Right ventricle myocardium superior (tissue), 1 donor: ENCODE results near the gene KIF25. TPM values are rescaled to one million over a fixed set of nuclear protein-coding genes. Genes with fewer than 3 reads are reported as not detected.
A peak's percentile ranks its signal among the peaks of the same experiment; 100 is the strongest.
"Not testable (repeated sequence)": the region's sequence is repeated elsewhere in the genome, so short reads cannot be mapped to it uniquely, and the experiment has no call there.

Experiments
- ATAC-seq: fragments of 200-7000 bp; cut with Tn5 transposase; one replicate; pipeline ENCODE4 v1.9.1; 2020; ENCODE audit warnings: mild to moderate bottlenecking; ENCODE audit not compliant: poor library complexity
- DNase-seq: peaks from one replicate; pipeline ENCODE4 v3.0.0-alpha.2; 2020
- intact Hi-C: fragments of 100-400 bp; cut with DNase I; formaldehyde crosslinking; loops from one replicate; pipeline ENCODE4 v1.11.2; 2022
- total RNA-seq: library from RNA; stranded (reverse); fragmentation: NEBNext Ultra II Directional; extraction: Animal tissue kit (Norgen Biotek cat#: 25700); gene quantifications from one replicate; pipeline ENCODE4 v1.2.1, GENCODE V29; 2021
- donor health status: DM: no; HTN: yes; CAD: no; lungs with severe emphysema.

The KIF25 gene
- total RNA-seq, 1 donor from 2014 or later, result 0.35 TPM

DNA sequence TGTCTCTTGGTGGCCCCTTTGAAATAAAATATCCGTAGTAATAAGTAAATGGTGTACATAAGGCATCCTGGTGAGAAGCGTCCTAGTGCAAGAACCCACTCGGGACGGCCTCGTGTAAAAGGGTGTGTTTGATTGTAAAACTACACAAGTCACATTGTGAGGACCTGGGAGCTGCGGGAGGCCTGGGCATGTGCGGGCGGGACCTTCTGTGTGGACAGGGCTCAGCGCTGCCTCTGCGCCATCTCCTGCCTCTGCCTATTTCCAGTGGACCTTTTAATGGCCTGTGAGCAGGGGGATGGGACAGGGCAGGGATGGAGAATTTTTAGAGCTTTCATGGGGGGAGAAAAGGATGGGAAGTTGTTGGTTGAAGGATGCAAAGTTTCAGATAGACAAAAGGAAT, 25.3 kb upstream of the KIF25 start:
- ATAC-seq (no peak), DNase-seq (no peak)

DNA sequence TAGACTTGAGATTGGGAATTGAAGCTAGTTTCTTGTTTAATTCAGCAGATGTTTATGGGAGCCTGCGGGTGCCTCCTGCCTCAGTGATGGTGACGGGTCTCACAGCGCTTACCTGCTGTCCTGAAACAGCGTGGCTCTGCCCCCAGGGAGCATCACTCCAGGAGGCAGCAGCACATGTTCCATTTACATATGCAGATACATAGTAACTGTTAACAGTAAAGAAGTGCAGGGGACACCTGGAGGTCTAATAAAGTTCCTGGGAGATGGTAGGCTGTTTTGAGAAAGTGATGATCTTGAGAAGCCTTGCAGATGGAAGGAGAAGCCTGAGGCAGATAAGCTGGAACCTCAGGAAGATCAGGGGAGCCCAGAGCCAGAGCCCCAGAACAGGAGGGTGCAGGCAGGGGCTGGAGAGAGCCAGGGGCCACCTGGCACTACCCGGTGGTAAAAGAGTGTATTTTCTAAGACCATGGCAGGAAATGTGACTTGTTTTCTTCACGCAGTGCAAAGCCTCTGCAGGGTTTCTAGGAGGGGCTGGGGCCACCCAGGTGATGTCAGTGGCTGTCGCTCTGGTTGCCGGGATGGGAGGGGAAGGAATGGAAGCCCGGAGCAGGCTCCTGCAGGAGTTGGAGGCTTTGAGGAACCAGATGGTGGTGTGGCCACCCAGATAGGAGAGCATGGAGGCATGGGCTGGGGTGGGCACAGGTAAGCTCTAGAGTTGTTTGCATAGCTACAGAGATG, 24.2 kb upstream of the KIF25 start:
- intact Hi-C loops, result no loop called here
- ATAC-seq (no peak), DNase-seq (no peak)

More for the DNA sequence above, 25.3 kb upstream of the KIF25 start:
- intact Hi-C loops, result no loop called here

DNA sequence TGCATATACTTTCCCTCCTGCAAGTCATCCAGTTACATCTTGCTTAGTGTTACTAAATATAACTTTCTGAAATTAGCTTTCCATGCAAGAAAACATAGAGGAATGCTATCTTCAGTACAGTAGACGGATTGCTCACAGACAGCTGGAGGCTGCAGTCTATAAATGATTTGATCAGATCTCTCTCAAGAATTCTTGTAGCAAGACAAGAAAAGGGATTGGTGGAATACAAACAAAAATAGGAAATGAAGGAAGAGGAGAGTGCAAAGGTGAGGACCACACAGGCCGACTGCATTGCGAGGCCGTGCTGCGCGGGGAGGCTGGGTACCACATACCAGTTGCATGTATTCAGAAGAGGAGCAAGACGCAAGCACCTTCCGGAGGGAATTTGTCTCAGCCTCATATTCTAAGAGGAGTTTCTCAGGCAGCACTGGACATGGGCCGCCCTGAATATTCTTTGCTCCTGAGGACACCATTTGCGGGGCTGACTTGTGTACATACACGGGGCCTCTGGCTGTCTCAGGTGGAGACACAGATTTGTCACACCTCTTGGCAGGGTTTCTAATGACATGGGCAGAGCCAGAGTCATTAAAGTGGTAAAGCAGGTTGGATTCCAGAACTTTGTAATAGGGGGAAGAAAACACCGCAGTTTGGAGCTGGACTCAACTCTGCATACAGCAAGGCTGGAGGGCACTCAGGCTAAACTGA, 22.7 kb upstream of the KIF25 start:
- peak; percentile 25 for ATAC-seq
- DNase-seq, result no peak
- intact Hi-C loops, result no loop called here

DNA sequence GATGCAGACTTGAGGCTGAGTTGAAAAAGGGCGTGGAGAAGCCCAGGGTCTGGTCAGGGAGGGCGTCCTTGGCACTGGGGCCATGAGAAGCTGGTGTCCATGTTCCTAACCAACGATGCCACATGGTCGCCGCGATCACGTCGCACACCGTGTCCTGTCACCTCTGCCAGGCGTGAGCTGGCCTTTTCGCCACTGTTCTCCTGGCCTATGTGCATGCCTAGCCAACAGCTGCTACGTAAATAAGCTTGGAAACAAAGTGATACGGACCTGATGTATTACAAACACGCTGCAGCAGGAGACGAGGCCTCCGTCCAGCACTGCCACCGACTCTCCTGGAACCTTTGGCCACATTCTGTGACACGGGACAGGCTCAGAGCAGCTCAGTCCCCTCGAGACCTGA, 22.0 kb upstream of the KIF25 start:
- intact Hi-C loops, result no loop called here
- ATAC-seq (no peak), DNase-seq (no peak)

DNA sequence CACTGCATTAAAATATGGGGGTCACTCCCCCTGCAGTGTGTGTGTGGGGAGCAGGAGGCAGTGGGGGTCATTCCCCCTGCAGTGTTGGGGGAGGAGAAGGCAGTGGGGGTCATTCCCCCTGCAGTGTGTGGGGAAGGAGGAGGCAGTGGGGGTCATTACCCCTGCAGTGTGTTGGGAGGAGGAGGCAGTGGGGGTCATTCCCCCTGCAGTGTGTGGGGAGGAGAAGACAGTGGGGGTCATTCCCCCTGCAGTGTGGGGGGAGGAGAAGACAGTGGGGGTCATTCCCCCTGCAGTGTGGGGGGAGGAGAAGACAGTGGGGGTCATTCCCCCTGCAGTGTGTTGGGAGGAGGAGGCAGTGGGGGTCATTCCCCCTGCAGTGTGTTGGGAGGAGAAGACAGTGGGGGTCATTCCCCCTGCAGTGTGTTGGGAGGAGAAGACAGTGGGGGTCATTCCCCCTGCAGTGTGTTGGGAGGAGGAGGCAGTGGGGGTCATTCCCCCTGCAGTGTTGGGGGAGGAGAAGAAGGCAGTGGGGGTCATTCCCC, 21.3 kb upstream of the KIF25 start:
- DNase-seq, intact Hi-C loops, ATAC-seq: not testable (repeated sequence)

DNA sequence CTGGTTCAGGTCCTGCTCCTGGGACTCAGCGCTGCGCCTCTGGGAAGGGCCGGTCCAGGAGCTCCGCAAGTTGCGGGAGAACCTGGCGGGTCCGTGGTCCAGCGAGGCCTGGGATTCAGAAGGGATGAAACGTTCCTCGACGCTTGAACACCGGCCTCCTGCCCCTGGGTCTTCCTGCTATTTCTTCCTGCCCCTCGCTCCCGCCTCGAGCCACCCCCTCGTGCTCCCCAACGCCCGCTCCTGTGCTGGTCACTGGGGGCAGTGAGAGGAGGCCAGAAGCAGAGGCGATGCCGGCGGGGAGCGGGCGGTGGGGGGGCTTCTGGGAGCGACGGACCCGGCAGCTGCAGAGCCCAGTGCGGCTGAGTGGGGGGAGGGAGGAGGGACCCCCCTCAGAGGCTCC, 20.8 kb upstream of the KIF25 start:
- DNase-seq (no peak), ATAC-seq (no peak)
- intact Hi-C loops, result no loop called here

DNA sequence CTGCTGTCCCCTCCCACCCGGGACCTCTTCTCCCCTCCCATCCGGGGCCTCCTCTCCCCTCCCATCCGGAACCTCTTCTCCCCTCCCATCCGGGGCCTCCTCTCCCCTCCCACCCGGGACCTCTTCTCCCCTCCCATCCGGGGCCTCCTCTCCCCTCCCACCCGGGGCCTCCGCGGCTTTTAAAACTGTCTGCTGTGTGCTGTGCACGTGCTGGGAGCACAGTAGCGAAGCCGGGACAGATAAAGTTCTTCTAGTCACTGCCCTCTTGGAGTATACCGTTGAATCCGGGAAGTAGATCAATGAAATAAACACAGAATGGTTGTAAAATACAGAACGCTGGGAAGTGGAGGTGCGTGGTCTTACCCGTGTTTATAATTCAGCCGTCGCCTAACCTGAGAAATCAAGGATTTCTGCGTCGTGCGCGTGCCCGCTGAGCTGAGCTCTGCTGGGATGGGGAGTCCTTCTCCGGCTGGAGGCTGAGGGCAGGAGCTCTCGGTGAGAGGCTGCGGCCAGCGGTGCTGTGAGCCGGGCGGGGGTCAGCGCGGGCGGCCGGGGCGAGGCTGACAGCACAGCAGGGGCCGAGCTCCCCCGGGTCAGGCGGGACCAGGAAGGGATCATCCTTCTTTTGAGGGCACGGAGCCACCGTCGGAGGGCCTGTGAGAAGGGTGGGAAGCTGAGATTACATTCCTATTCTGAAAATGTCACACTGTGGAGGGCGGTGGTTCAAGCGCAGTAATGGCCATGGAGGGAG, 19.6 kb upstream of the KIF25 start:
- ATAC-seq (no peak), DNase-seq (no peak)
- intact Hi-C loops, result no loop called here

DNA sequence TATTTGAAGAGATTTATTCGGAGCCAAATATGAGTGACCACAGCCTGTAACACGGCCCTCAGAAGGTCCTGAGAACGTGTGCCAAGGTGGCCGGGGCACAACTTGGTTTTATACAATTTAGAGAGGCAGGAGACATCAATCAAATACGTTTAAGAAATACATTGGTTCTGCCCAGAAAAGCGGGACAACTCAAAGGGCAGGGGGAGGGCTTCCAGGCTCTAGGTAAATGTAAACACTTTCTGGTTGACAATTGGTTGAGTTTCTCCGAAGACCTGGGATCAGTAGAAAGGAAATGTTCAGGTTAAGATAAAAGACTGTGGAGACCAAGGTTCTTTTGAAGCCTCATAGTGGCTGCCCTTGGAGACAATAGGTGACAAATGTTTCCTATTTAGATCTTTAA, 18.9 kb upstream of the KIF25 start:
- ATAC-seq, result no peak
- intact Hi-C loops, result no loop called here

DNA sequence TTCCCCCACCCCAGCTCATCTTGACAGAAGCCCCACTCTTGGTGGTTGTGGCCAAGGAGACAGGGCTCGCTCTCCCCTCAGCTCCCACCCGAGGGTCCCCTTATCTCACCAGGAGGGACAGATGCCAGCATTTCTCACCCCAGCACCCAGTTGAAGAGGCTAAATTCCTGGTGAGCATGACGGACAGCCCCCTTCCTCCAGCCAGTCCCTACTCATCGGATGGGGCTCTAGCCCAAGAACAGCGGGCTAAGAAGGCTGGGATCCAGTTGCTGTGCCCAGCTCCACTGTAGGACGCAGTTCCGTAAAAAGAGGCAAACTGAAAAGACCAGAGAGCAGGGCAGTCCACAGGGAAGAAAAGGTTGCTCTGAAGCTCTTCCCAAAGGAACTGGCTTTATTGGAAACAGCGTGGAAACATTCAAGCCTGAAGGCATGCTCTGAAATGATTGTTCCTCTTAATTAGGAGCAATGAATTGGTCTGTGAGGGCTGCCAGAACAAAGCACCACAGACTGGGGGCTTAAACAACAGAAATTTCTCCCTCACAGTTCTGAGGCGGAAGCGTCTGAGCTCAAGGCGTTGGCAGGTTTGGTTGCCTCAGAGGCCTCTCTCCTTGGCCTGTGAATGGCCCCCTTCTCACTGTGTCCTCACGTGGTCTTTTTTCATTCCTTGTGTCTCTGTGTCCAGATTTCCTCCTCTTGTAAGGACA, 17.9 kb upstream of the KIF25 start:
- no peak for DNase-seq
- no peak for ATAC-seq
- intact Hi-C loops, result no loop called here

More for the DNA sequence above, 18.9 kb upstream of the KIF25 start:
- no peak for DNase-seq

DNA sequence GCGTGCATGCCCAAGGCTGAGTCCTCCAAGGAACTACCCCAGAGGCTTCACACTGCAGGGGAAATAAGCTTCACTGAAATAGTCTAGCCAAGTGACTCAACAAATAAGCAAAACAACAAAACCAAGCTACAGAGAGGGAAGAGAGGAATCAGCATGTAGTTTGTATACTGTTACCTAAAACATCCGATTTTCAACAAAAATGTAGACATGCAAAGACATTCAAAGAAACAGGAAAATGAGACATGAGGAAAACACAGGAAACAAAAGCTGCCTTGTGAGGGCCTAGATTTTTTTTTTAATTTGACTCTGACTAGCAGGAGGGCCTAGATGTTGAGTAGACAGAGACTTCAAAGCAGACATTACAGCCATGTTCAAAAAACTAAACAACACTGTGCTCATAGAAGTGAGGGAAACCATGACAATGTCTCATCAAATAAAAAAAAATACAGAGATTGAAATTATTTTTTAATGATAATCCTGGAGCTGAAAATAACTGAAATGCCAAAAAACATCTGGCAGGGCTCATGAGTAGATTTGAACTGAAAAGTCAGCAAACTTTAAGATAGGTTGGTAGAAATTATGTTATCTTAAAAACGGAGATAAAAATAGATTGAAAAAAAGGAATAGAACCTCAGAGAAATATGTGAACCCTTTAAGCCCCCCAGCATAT, 16.4 kb upstream of the KIF25 start:
- intact Hi-C loops, result no loop called here
- ATAC-seq (no peak), DNase-seq (no peak)

DNA sequence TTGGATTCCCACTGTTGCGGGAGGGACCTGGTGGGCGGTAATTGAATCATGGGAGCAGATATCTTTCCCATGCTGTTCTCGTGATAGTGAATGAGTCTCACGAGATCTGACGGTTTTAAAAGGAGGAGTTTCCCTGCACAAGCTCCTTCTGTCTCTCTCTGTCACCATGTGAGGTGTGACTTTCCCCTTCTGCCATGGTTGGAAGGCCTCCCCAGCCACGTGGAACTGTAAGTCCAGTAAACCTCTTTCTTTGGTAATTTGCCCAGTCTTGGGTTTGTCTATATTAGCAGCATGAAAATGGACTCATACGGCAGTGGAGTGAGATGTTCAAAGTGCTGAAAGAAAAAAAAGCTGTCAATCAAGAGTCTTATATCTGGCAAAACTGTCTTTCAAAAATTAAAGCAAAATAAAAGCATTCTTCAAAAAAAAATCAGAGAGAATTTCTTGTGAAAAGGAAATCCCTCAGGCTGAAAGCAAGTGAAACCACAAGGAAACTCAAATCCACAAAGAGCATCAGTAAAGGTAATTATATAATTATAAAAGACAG, 15.5 kb upstream of the KIF25 start:
- intact Hi-C loops, result no loop called here
- no peak for DNase-seq
- no peak for ATAC-seq

DNA sequence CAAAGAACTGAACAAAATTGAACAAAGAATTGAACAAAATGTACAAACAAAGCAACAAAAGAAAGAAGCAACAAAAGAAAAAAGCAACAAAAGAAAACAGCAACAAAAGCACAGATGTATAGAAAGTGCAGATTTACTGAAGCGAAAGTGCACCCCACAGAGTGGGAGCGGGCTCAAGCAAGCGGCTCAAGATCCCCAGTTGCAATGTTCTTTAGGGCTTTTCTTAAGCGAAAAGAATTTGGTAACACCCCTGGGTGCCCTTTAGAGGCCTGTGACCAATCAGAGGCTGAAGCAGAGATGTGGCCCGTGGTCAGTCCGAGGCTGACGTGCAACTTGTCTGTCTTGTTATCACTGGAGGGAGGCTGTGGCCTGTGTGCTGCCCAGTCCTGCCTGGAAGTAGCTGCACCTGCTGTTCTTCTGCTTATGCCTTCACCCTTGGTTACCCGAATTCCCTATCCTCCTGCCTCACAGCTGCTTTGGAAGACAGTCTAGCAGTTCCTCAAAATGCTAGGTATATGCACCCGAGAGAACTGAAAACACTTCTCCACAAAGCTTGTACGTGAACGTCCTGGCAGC, 13.2 kb upstream of the KIF25 start:
- no peak for ATAC-seq
- intact Hi-C loops, result no loop called here
- DNase-seq, result no peak

DNA sequence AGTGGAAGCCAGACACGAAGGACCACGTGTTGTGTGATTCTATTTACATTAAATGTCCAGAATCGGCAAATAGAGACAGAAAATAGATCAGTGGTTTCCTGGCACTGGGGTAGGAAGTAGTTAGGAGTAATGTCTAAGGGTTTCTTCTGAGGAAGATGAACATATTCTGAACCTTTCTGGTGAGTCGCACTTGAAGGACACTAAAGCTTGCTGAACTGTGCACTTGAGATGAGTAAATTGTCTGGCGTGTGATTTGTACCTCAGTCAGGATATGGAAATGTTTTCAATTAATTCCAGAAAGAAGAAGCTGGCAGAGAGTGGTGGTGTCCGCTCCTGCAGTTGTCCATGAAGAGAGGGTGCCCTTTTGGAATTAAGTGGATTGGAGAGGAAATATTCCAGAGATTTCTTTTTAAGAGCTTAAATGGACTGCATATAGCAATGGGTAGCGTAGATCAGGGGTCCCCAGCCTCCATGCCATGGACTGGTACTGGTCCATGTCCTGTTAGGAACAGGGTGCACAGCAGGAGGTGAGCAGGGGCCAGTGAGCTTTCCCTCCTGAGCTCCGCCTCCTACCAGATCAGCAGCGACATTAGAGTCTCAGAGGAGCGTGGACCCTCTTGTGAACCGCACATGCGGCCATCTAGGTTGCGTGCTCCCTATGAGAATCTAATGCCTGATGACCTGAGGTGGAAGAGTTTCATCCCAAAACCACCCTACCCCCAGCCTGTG, 12.4 kb upstream of the KIF25 start:
- ATAC-seq, result no peak
- intact Hi-C loops, result no loop called here
- no peak for DNase-seq

DNA sequence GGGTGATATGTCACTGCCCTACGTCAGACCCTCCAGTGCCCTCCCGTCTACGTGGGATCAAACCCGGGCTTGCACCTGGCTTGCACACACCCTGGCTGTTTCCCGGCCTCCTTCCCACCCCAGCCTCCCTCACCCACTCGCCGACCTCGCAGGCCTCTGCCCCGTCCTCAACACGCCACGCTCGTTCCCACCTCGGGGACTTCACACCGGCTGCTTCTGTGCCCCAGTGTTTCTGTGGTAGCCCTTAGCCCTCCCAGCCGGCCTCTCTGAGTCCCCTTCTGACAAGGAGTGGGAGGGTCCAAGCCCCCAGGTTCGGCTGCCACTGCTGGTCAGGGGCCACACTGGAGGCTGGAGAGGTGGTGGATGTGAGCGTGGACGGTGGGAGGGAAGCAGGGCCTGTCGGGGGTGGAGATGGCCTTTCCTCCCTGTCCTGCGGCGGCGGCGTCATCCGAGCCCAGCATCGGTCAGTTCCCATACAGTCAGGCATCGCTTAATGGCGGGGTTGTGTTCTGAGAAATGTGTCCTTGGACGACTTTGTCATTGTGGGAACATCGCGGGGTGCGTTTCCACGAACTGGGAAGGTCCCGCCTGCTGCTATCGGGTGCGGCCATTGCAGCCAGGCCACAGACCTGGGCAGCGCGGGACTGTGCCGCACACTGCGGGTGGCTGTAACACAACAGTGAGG, 11.4 kb upstream of the KIF25 start:
- intact Hi-C loops, result no loop called here
- DNase-seq (no peak), ATAC-seq (no peak)

DNA sequence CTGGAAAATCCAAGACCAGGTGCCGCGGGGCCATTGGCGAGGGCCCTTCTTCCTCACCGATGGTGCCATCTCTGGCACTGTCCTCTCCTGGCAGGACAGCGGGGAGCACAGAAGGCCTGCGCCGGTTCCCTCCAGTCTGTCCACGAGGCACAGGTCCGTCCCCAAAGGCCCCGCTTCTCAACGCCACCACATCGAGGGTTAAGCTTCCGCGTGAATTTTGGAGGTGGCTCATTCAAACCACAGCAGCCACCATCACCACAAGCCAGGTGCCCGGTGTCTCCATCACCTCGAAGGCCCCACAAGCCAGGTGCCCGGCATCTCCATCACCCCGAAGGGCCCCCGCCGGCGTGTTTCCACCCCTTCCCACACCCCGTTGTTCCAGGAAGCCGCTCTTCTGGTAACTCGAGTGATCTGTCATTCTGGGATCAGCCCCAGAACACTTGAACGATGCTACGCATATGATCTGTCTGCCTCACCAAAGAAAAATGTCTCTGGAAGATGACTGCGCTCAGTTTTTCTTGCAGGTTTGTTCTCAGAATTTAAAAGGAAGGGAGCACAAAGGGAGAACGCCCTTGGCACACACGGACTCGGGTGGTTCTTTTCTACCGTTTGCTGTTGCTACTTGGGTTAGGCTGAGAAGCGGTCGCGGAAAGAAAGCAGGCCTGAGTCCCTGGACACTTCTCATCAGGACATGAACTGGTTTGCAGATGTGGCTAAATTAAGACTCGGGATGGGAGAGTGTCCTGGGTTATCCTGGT, 9.9 kb upstream of the KIF25 start:
- no peak for ATAC-seq
- intact Hi-C loops, result no loop called here
- DNase-seq, result no peak

DNA sequence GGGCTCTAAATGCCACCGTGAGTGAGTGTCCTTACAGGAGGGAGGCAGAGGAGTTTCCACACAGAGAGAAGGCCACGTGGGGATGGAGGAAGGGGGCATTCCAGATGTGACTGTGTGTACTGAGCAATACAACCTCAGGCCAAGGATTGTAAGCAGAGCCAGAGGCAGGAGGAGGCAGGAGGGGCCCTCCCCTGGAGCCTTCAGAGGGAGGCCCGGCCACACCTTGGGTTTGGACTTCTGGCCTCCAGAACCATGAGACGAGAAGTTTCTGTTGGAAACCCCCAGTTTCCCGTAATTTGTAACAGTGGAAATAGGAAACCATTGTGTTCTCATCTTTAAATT, 9.3 kb upstream of the KIF25 start:
- DNase-seq, result no peak

More for the DNA sequence above, 9.3 kb upstream of the KIF25 start:
- ATAC-seq, result peak; percentile 43
- intact Hi-C loops, result no loop called here
